HFFc6 (cell line): ENCODE measurements around the gene IL1R1. TPM values are rescaled to one million over a fixed set of nuclear protein-coding genes. Genes with fewer than 3 reads are reported as not detected.

Source experiments
- DNase-seq: peaks from one replicate; pipeline ENCODE4 v3.0.0-alpha.2; 2018
- H3K27ac Mint-ChIP-seq: 2 replicates; pipeline ENCODE4 v1.8.0; 2020; ENCODE audit warnings: mild to moderate bottlenecking, mixed read lengths
- H3K27me3 Mint-ChIP-seq: 2 replicates; pipeline ENCODE4 v1.8.0; 2021; ENCODE audit warnings: mild to moderate bottlenecking, moderate library complexity, mixed read lengths; ENCODE audit not compliant: insufficient read depth
- H3K36me3 Mint-ChIP-seq: 2 replicates; pipeline ENCODE4 v1.8.0; 2021; ENCODE audit warnings: low read depth, mixed read lengths
- H3K4me1 Mint-ChIP-seq: 2 replicates; pipeline ENCODE4 v1.8.0; 2020; ENCODE audit warnings: low read depth, mixed read lengths
- H3K4me3 Mint-ChIP-seq: 2 replicates; pipeline ENCODE4 v1.8.0; 2020; ENCODE audit warnings: mild to moderate bottlenecking, moderate library complexity, mixed read lengths
- H3K9me3 Mint-ChIP-seq: 2 replicates; pipeline ENCODE4 v1.8.0; 2020; ENCODE audit warnings: mild to moderate bottlenecking, mixed read lengths
- total RNA-seq, 6 experiments: library from RNA; stranded (reverse); fragmentation: NEBNext Ultra II Directional; extraction: Animal tissue kit (Norgen Biotek cat#: 25700); gene quantifications; 2 replicates in 1 of 6; 3 replicates in 5 of 6; pipeline ENCODE4 v1.2.3, GENCODE V29; 2021
- TF ChIP-seq, protein P1 (sequence below): fragments of 200-600 bp; sonication (generic); IDR thresholded peaks from 2 replicates; pipeline ENCODE4 v1.5.0; 2021; ENCODE audit warnings: antibody characterized with exemption, mild to moderate bottlenecking

The IL1R1 gene
- total RNA-seq, 6 experiments from 2014 or later = 13.8 to 25.0 (median 22.9) TPM

DNA sequence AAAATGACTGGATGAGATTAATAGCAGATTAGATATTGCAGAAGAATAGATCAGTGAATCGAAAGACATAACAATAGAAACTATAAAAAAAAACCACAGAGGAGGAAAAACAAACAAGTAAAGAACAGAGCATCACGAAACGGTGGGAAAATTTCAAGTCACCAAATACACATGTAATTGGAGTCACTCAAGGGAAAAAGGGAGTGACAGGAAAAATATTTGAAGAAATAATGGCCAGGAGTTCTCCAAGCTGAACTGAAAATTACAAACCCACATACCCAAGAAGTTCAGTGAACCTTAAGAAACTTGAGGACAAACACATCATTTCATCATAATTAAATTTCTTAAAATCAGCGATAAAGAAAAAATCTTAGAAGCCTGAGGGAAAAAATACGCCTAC, 11.0 kb upstream of the IL1R1 start:
- Mint-ChIP-seq H3K27ac (no peak overlapping the region), H3K36me3 (peaks cover 7% of the 10 kb centered on the region; the same call in 1 of the 2 replicates), H3K4me3 (no peak overlapping the region), H3K9me3 (no peaks in the 10 kb centered on the region; the same call in 1 of the 2 replicates), H3K4me1 (peaks cover 49% of the 10 kb centered on the region), H3K27me3 (no peaks in the 10 kb centered on the region; the same call in 1 of the 2 replicates)
- TF ChIP-seq, protein P1, sequence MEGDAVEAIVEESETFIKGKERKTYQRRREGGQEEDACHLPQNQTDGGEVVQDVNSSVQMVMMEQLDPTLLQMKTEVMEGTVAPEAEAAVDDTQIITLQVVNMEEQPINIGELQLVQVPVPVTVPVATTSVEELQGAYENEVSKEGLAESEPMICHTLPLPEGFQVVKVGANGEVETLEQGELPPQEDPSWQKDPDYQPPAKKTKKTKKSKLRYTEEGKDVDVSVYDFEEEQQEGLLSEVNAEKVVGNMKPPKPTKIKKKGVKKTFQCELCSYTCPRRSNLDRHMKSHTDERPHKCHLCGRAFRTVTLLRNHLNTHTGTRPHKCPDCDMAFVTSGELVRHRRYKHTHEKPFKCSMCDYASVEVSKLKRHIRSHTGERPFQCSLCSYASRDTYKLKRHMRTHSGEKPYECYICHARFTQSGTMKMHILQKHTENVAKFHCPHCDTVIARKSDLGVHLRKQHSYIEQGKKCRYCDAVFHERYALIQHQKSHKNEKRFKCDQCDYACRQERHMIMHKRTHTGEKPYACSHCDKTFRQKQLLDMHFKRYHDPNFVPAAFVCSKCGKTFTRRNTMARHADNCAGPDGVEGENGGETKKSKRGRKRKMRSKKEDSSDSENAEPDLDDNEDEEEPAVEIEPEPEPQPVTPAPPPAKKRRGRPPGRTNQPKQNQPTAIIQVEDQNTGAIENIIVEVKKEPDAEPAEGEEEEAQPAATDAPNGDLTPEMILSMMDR = no peak
- DNase-seq = no peak

DNA sequence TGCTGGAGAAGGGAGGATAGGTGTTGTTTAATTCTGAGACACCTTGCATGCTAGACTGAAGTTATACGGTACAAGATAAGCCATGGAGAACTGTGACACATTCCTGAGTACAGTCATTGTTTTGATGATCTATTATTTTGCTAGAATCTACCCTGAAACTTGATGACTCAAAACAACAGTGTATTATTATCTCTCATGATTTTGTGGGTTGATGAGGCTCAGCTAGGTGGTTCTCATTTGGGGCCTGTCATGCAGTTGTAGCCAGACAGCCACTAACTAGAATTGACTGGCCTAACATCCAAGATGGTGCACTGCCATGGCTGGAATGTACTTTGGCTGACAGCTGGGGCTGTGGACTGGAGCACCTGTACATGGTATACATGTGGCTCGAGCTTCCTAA, 5.4 kb upstream of the IL1R1 start:
- Mint-ChIP-seq H3K27me3 (no peaks in the 10 kb centered on the region; the same call in none of the 2 replicates), H3K27ac (no peak overlapping the region), H3K9me3 (no peaks in the 10 kb centered on the region), H3K4me3 (no peak overlapping the region), H3K36me3 (no peaks in the 10 kb centered on the region), H3K4me1 (peaks cover 52% of the 10 kb centered on the region)
- DNase-seq = no peak
- TF ChIP-seq, protein P1 = no peak

- H3K27ac Mint-ChIP-seq = no peak overlapping the region
- no peak for DNase-seq
Measured at GRCh38 chr2:102138331-102138730, 4.2 kb upstream of the IL1R1 start.

DNA sequence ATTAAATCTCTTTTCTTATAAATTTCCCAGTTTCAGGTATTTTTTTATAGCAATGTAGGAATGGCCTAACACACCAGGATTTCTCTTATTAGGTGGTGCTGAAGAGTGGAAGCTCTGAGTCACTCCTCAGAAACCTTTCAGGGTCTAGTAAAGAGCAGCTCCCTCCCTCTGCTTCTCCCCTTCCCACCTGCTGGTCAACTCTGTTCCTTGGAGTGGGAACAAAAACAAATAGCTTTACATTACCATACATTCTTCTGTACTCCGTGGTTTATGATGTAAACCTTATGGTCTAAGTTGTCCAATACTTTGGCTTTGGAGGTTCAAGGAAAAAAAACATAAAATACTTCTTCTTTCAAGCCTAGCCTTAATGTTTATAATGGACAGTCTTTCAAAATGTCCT, 2.7 kb upstream of the IL1R1 start:
- H3K4me3 Mint-ChIP-seq = no peak overlapping the region
- H3K9me3 Mint-ChIP-seq = peaks cover 16% of the 10 kb centered on the region
- peaks cover 57% of the 10 kb centered on the region for H3K4me1 Mint-ChIP-seq
- H3K27me3 Mint-ChIP-seq = peaks cover 2% of the 10 kb centered on the region
- DNase-seq = no peak
- peaks cover 18% of the 10 kb centered on the region for H3K36me3 Mint-ChIP-seq
- H3K27ac Mint-ChIP-seq = no peak overlapping the region
- TF ChIP-seq, protein P1 = no peak

More at GRCh38 chr2:102138331-102138730, 4.2 kb upstream of the IL1R1 start:
- Mint-ChIP-seq H3K36me3 (0 out of 2 replicates have a peak, but pooled peaks cover 2% of the 10 kb centered on the region), H3K27me3 (peaks cover 2% of the 10 kb centered on the region), H3K4me3 (no peak overlapping the region), H3K9me3 (peaks cover under 1% of the 10 kb centered on the region; the same call in 1 of the 2 replicates), H3K4me1 (peaks cover 60% of the 10 kb centered on the region)
- TF ChIP-seq, protein P1 = no peak

- Mint-ChIP-seq H3K27me3 (peaks cover 2% of the 10 kb centered on the region), H3K36me3 (peaks cover 23% of the 10 kb centered on the region), H3K9me3 (peaks cover 21% of the 10 kb centered on the region), H3K27ac (peak overlapping the region; percentile 84), H3K4me1 (peaks cover 55% of the 10 kb centered on the region), H3K4me3 (peak overlapping the region; percentile 52)
- no peak for DNase-seq
- TF ChIP-seq, protein P1 = no peak
Measured at GRCh38 chr2:102140377-102140776, 2.2 kb upstream of the IL1R1 start.
